Measurements from ENCODE around the gene CACNA2D2.
A peak's percentile ranks its signal among the peaks of the same experiment; 100 is the strongest.

Gene CACNA2D2

DNA sequence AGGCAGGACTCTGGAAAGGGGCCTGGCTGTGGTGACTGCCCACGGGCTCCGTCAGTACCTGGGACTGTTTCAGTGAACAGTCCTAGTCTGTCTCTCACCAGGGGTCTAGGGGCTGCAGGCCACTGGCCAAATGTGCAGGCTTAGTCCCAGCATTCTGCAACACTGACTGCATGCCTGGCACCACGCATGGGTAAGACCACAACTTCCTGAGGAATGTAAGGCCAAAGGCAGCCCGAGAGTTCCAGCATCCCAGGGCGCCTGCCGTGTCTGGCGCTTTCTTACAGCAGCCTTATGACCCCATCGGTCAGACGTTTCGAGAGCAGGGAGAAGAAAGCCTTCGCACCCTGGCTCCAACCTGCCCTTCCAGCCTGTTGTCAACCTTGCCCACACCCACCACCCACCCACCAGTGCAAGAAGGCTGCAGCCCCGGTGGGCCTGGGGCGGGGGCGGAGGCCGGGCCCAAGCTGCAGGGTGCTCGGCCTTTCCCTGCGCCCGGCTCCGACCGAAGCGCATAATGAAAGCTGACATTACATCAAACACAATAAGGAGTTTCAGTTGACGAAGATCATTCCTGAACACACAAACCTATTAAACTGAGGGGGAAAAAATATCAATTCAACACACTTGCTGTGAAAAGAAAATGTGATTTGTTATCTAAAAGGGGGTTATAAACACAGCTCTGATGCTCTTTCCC is 114.6 kb downstream of the CACNA2D2 start:
- peak; percentile 11 for DNase-seq (ENCODE audit: low read depth)
- H3K4me3 ChIP-seq (ENCODE audit: low read length) = no peak overlapping the region
- TF ChIP-seq, protein P1, sequence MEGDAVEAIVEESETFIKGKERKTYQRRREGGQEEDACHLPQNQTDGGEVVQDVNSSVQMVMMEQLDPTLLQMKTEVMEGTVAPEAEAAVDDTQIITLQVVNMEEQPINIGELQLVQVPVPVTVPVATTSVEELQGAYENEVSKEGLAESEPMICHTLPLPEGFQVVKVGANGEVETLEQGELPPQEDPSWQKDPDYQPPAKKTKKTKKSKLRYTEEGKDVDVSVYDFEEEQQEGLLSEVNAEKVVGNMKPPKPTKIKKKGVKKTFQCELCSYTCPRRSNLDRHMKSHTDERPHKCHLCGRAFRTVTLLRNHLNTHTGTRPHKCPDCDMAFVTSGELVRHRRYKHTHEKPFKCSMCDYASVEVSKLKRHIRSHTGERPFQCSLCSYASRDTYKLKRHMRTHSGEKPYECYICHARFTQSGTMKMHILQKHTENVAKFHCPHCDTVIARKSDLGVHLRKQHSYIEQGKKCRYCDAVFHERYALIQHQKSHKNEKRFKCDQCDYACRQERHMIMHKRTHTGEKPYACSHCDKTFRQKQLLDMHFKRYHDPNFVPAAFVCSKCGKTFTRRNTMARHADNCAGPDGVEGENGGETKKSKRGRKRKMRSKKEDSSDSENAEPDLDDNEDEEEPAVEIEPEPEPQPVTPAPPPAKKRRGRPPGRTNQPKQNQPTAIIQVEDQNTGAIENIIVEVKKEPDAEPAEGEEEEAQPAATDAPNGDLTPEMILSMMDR (conservative IDR thresholded peaks at IDR 0.05; ENCODE audit: low read length) = no peak

DNA sequence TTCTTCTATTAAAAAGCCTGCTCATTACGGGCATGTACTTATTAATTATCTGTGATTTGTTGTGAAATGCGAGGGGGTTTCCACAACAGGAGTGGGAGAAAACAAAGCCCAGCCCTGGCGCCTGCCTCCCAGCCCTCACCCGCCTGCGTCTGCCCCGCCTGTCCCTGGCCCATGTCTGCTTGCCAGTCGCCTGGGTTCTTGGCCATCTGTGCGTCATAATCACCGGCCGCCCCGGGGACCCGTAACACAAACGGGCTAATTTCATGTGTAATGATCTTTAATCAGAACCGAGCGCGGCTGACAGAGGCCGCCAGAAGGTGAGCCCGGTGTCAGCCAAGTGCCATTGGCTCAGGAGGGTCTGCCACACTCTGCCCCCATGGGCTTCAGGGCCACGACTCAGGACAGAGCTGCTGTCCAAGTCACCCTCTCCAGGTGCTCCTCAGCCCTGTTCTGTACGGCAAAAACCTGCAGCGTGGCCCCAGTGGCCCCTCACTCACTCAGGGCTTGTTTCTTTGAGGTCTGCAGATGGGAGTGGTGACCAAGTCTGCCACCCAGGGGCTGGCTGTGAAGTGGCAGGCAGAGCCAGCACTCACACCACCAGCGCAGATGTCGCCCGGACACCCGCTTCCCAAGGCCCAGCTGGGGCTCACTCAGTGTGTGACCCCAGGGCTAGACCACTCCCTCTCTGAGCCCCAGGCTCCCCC is 115.3 kb downstream of the CACNA2D2 start:
- TF ChIP-seq, protein P1 (conservative IDR thresholded peaks at IDR 0.05; ENCODE audit: low read length) = peak; percentile 38

DNA sequence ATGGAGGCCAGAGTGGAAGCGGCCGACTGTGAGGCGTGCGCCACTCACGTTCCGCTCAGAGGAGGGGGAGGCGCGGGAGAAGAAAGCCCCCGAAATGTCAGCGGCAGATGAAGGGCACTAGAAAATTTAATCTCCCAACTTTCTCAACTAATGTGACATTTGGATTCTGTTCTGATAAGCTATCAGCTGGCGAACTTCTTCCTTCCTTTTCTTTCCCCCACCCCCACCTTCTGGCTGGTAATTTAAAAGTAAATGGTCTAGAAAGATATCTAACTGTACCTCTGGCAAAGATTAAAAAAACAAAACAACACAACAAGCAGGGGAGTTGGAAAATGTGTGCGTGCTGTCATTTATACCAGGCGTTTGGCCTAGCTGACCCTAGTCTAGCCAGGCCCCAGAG is 117.7 kb downstream of the CACNA2D2 start:
- TF ChIP-seq, protein P1 (conservative IDR thresholded peaks at IDR 0.05; ENCODE audit: low read length) = no peak
- H3K4me3 ChIP-seq (ENCODE audit: low read length) = no peak overlapping the region
- no peak for DNase-seq (ENCODE audit: low read depth)

More for the DNA sequence above, 115.3 kb downstream of the CACNA2D2 start:
- DNase-seq (ENCODE audit: low read depth) = no peak
- H3K4me3 ChIP-seq (ENCODE audit: low read length) = no peak overlapping the region

DNA sequence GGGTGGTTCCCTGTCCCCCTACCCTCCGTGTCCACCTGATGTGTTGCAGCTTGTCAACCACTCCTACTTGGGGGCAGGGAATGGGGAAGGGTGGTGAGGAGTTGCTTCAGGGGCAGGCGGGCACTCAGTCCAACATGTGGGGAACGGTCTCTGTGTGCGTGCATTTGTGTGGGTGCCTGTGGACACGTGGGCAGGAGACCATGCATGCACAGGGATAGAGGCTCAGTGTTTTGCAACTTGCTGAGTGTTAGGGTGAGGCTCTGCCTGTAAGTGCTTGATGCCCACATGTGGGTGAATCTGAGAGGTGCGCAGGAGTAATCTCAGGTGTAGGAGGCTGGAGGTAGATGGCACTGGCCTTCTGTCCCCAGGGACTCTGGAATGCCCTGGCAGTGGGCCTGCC is 119.7 kb downstream of the CACNA2D2 start:
- no peak overlapping the region for H3K4me3 ChIP-seq (ENCODE audit: low read length)
- TF ChIP-seq, protein P1 (conservative IDR thresholded peaks at IDR 0.05; ENCODE audit: low read length) = no peak
- no peak for DNase-seq (ENCODE audit: low read depth)

DNA sequence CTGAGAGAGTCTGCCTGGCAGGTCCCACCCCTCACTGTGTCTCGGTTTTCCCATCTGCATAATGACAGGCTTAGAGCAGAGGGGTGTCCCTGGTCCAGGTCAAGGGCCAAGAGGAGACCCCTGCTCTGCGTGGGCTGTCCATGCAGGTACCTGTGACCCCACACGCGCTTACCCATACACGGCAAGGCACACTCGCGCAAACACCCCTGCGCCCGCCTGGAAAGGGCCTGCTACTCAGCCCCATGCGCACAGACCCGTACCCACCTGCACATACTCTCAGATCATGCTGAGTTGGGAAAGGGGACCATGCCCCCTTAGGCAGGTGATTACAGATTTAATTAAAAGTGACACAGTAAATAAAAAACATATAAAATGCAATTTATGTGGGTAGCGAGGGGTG is 120.7 kb downstream of the CACNA2D2 start:
- TF ChIP-seq, protein P1 (conservative IDR thresholded peaks at IDR 0.05; ENCODE audit: low read length) = no peak
- H3K4me3 ChIP-seq (ENCODE audit: low read length) = no peak overlapping the region
- DNase-seq (ENCODE audit: low read depth) = no peak

DNA sequence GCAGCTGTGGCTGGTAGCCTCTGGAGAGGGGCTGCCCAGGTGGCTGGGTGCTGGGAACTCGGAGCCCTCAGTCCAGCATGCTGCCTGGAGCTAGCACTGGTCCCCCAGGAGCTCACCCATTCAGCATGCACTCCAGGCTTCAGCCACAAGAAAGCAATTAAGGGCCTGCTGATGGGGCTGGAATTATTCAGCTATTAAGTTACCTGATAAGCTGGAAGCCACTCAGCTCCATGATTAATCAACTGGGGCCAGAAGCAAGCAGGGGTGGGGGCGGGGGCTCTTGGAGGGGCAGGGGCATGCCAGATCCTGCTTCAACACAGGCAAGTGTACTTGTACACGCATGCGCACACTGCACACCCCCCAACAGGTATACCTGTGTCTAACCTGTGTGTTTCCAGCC is 122.1 kb downstream of the CACNA2D2 start:
- no peak overlapping the region for H3K4me3 ChIP-seq (ENCODE audit: low read length)
- no peak for DNase-seq (ENCODE audit: low read depth)

More for the DNA sequence above, 122.1 kb downstream of the CACNA2D2 start:
- TF ChIP-seq, protein P1 (conservative IDR thresholded peaks at IDR 0.05; ENCODE audit: low read length) = no peak

Data from AG10803 (cell line).